Prostate gland (tissue), 2 donors: Measurements from ENCODE around the gene ABHD5. TPM values are rescaled to one million over a fixed set of nuclear protein-coding genes. Genes with fewer than 3 reads are reported as not detected.
A peak's percentile ranks its signal among the peaks of the same experiment; 100 is the strongest.

ENCODE experiments used
- DNase-seq: peaks from one replicate; pipeline ENCODE4 v3.0.0-alpha.2; 2019; ENCODE audit warnings: low spot score
- H3K27ac ChIP-seq, 2 donors: fragments of 200-600 bp; sonication (generic); 2 replicates each; pipeline ENCODE4 v1.5.1; 2017 to 2019
- H3K27me3 ChIP-seq: fragments of 200-600 bp; sonication (generic); replicated peaks from 2 replicates; pipeline ENCODE4 v1.5.1; 2019; ENCODE audit not compliant: insufficient read depth
- H3K36me3 ChIP-seq, 2 donors: fragments of 200-600 bp; sonication (generic); 1 replicate in 1 of 2; 2 replicates in 1 of 2; pipeline versions ENCODE4 v1.5.1 to v1.8.1; 2017 to 2019
- H3K4me1 ChIP-seq: fragments of 200-600 bp; sonication (generic); replicated peaks from 2 replicates; pipeline ENCODE4 v1.5.1; 2019
- H3K4me3 ChIP-seq, 2 donors: fragments of 200-600 bp; sonication (generic); 2 replicates each; pipeline ENCODE4 v1.5.1; 2017 to 2019
- H3K9me3 ChIP-seq: fragments of 200-600 bp; sonication (generic); 2 replicates; pipeline ENCODE4 v1.5.1; 2017
- POLR2A ChIP-seq: fragments of 450-650 bp; IDR thresholded peaks from one replicate; pipeline ENCODE4 v1.6.1; 2016; ENCODE audit warnings: antibody characterized with exemption, mild to moderate bottlenecking
- POLR2AphosphoS5 ChIP-seq: sonication (generic); formaldehyde crosslinking; IDR thresholded peaks from one replicate; pipeline ENCODE4 v1.6.1; 2017; ENCODE audit warnings: antibody characterized with exemption
- WGBS: methylation state at CpG from one replicate; pipeline ENCODE4 v1.1.5; 2018; 5-methylcytosine and 5-hydroxymethylcytosine counted together
- intact Hi-C: fragments of 100-400 bp; cut with DNase I; formaldehyde crosslinking; loops from one replicate; pipeline ENCODE4 v1.14.2; 2022
- total RNA-seq, 2 donors: library from RNA; depleted of rRNA; stranded (reverse); fragments of >200 nt; gene quantifications; one replicate each; pipeline ENCODE4 v1.1.0, GENCODE V29; 2016
- TF ChIP-seq, protein P1 (sequence below), 4 experiments: fragments of 200-600 bp in 2 of 4; fragments of 450-650 bp in 2 of 4; sonication (generic) in 2 of 4; IDR thresholded peaks; 1 replicate in 3 of 4; 2 replicates in 1 of 4; pipeline ENCODE4 v1.5.1; 2016 to 2019; ENCODE audit warnings: antibody characterized with exemption in 4 of 4, mild to moderate bottlenecking in 2 of 4, moderate library complexity in 2 of 4

The ABHD5 gene
- total RNA-seq, 2 donors from 2014 or later, result 10.7 to 20.6 TPM

DNA sequence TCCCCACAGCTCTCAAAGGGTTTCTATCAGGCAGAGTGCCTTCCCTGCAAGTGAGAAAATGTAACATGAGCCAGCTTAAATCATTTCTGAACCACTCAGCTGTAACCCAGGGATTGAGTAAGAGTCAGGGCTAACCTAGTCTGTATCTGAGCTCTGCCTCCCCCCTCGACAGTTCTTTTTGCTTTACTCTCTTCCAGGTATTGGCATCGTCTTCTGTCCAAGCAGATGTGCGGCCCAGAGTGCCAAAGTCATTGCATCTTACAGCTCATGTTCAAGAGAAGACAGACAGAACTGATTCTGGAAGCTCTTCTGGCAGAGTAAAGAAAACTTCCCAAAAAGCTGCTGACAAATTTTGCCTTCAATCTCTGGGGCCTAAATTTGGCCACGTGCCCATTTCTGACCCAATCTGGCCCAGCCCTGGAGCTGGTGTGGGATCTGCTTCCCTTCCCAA, 74.8 kb downstream of the ABHD5 start:
- DNase-seq, result no peak
- 80% methylated on average over 4 of the region's 4 CpGs for WGBS
- TF ChIP-seq, protein P1, sequence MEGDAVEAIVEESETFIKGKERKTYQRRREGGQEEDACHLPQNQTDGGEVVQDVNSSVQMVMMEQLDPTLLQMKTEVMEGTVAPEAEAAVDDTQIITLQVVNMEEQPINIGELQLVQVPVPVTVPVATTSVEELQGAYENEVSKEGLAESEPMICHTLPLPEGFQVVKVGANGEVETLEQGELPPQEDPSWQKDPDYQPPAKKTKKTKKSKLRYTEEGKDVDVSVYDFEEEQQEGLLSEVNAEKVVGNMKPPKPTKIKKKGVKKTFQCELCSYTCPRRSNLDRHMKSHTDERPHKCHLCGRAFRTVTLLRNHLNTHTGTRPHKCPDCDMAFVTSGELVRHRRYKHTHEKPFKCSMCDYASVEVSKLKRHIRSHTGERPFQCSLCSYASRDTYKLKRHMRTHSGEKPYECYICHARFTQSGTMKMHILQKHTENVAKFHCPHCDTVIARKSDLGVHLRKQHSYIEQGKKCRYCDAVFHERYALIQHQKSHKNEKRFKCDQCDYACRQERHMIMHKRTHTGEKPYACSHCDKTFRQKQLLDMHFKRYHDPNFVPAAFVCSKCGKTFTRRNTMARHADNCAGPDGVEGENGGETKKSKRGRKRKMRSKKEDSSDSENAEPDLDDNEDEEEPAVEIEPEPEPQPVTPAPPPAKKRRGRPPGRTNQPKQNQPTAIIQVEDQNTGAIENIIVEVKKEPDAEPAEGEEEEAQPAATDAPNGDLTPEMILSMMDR (IDR thresholded peaks at IDR 0.05), result no peak
- no peak for TF ChIP-seq POLR2A
- no peak for TF ChIP-seq POLR2AphosphoS5
- Histone ChIP-seq H3K9me3 (no peaks in the 10 kb centered on the region), H3K4me3 (no peak overlapping the region), H3K36me3 (no peaks in the 10 kb centered on the region), H3K27me3 (no peaks in the 10 kb centered on the region), H3K27ac (no peak overlapping the region), H3K4me1 (no peaks in the 10 kb centered on the region)
- intact Hi-C loops, result loop anchor here (5.0 to 10.0 kb wide), 3 partner anchors 73 to 429 kb away; partner anchors contain the start of genes ABHD5 and ANO10

DNA sequence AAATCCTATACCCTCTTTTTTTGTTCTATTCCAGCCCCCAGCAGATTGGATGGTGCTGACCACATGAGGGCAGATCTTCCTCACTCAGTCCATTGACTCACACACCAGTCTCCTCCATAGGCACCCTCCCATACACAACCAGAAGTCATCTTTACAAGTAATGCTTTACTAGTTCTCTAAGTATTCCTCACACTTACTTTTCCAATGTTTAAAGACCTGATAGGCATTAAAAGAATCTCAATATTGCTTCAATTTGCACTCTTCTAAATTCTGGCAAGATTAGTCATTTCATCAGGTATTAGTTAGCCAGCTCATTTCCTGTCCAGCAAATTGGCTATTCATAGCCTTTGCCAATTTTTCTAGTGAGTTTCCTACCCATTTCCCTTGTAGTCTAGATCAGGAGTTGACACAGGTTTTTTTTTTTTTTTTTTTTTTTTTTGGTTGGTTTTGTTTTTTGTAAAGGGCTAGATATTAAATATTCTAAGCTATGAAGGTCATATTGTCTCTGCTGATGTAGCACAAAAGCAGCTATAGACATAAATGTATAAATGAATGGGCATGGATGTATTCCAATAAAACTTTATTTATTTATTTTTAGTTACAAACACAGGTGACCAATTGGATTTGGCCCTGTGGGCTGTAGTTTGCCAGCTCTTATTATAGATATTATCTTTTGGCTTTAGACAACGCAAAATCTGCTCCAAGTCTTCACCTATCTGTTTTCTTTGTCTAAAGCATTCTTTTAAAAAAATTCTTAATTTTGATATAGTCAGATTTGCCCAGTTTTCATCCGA, 76.1 kb downstream of the ABHD5 start:
- Histone ChIP-seq H3K4me3 (no peak overlapping the region), H3K27me3 (no peaks in the 10 kb centered on the region), H3K4me1 (no peaks in the 10 kb centered on the region), H3K9me3 (no peaks in the 10 kb centered on the region), H3K27ac (no peak overlapping the region), H3K36me3 (no peaks in the 10 kb centered on the region)
- no peak for DNase-seq
- WGBS, result 43% methylated on average over 2 of the region's 2 CpGs
- intact Hi-C loops, result loop anchor here (5.0 to 10.0 kb wide), 3 partner anchors 75 to 428 kb away; partner anchors contain the start of genes ABHD5 and ANO10
- TF ChIP-seq, protein P1 (IDR thresholded peaks at IDR 0.05), result no peak
- TF ChIP-seq POLR2AphosphoS5 (no peak), POLR2A (no peak)

DNA sequence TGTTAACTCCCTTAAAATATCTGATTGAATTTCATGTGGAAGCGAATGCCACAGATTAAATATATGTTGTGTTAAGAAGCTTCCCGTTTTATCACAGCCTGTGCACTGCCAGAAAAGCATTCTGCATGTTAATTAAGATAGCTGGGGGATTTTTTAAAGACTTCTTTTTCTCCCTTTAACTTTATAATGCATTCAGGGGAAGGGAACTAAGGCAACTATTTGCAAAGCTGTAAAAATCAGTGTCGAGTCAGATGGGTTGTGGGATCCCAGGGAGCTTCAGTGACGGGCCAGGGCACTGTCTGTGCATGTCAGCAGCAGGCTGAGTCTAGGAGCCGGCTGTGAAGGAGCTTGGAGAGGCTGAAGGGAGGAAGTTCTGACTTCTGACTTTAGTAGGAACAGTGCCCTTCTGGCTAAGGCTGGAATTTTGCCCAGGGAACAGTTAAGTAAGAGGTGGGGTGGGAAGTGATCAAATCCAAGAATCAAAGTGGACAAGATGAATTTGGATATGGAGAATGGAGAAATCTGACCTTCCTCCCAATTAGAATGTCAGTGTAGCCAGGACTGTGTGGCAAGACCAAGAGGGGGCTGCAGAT, 77.7 kb downstream of the ABHD5 start:
- TF ChIP-seq, protein P1 (IDR thresholded peaks at IDR 0.05), result no peak
- no peak for TF ChIP-seq POLR2AphosphoS5
- TF ChIP-seq POLR2A, result no peak
- Histone ChIP-seq H3K9me3 (no peaks in the 10 kb centered on the region), H3K27ac (no peak overlapping the region), H3K4me1 (no peaks in the 10 kb centered on the region), H3K4me3 (no peak overlapping the region), H3K27me3 (no peaks in the 10 kb centered on the region), H3K36me3 (no peaks in the 10 kb centered on the region)
- intact Hi-C loops, result loop anchor here (5.0 to 10.0 kb wide), 3 partner anchors 76 to 426 kb away; partner anchors contain the start of genes ABHD5 and ANO10
- peak; percentile 19 for DNase-seq
- 9% methylated on average over 5 of the region's 5 CpGs for WGBS

DNA sequence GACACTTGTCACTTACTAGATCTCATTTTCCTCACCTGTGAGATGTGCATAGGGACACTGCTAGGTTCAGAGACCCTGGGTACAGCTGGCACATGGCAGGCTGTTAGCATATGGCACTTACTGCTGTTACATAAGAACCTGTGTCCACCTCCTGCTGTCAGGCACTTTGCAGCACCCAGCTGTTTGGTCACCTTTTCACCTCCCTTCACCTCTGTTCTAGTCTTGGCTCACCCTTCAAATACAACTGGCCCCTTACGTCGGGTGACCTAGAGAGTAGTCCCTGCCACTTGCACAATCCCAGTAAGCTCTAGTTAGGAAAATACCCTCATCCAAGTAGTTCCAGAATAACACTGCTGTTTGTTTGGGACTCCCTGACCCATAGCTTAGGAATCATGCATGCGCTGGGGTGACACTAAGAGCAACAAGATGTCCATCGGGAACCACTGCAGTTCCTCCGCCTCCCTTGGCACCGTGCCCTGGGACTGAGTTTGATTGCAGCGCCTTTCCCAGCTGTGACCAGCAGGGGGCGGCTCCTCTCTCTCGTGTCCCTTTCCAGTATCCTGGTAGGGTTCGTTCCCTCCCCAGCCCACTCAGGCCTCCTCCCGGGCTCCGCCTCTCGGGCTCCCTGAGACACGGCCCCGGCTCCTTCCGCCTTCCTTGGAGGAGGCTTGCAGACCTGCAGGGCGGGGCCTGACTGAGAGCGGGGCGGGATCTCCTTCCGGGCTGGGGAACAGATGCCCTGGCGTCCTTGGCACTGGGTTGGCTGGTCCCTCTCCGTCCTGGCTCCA, 78.6 kb downstream of the ABHD5 start:
- Histone ChIP-seq H3K36me3 (no peaks in the 10 kb centered on the region), H3K27me3 (no peaks in the 10 kb centered on the region), H3K4me1 (no peaks in the 10 kb centered on the region), H3K9me3 (no peaks in the 10 kb centered on the region), H3K4me3 (peak overlapping the region in 1 of 2 donors; percentile 8), H3K27ac (peak overlapping the region; percentile 23 to 47)
- TF ChIP-seq, protein P1 (IDR thresholded peaks at IDR 0.05), result peak; percentile 78 to 90 (median 86)
- TF ChIP-seq POLR2A (no peak), POLR2AphosphoS5 (peak; percentile 69)
- 5% methylated on average over 19 of the region's 22 CpGs for WGBS
- intact Hi-C loops, result loop anchor here (5.0 to 10.0 kb wide), 3 partner anchors 77 to 426 kb away; partner anchors contain the start of genes ABHD5 and ANO10
- DNase-seq, result peak; percentile 86
